Left kidney (tissue), 2 donors: ENCODE measurements around the gene SLIT3. TPM values are rescaled to one million over a fixed set of nuclear protein-coding genes. Genes with fewer than 3 reads are reported as not detected.

Source experiments
- DNase-seq: peaks from one replicate; pipeline ENCODE4 v3.0.0-alpha.2; 2013
- polyA plus RNA-seq: library from polyadenylated mRNA; unstranded; fragments of 120-200 nt; gene quantifications from one replicate; pipeline ENCODE4 v1.2.1, GENCODE V29; 2013; ENCODE audit not compliant: insufficient read length

The SLIT3 gene
- polyA plus RNA-seq, 1 donor = 51.5 TPM

DNA sequence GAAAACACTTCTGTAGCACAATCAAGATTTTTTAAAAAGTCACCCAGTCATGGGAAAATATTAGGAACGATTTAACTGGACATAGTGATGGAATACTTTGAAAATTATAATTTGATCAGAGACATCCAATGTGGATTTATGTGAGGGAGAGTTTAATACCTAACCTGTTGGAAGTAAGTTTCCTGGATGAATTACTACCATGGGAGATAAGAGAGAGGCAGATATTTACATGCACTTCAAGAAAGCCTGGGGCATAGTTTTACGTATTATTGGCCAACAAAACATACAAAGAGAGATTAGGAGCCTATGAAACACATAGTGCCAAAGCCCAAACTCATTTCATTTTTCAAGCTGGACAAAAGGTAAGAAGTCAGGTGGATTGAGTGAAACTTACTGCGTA is 336.8 kb downstream of the SLIT3 start:
- no peak for DNase-seq

DNA sequence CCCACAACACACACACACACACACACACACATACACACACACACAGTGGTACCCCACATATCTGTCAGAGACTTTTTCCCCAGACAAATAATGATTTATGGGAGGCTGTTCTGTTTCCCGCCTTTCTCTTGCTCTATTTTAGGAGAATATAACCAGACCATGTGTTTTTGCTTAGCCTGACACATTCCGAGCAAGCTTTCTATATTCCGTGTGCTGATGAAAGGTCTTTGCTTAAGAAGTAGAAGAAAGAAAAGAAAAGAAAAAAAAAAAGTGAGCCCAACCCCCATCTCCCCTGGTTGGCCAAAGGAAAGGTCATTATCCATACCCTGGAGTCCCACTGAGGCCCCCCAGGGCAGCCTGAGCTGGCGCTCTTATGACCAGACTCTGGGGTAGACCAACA is 338.6 kb downstream of the SLIT3 start:
- DNase-seq = peak; percentile 28

GRCh38 chr5:168961681-168962080 is 339.3 kb downstream of the SLIT3 start:
- DNase-seq = no peak

DNA sequence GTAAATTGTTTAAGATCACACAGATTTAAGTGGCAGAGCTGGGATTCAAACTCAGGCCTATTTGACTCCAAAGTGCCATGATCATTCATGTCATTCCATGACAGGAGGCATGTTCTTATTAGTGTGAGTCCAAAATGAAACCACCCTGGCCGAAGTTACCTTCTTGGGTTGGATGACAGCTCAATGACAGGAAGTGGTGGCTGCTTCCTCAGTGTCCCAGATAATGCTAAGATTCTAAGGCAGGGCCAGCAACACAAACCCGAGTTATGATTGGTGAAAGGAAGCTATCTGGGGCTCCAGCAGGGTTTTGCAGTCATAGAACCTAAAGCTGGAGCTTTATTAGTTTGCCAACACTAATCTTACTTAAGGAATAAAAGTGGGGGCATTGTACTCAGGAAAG is 340.4 kb downstream of the SLIT3 start:
- no peak for DNase-seq

- no peak for DNase-seq
Observed at GRCh38 chr5:168953351-168953750, 347.6 kb downstream of the SLIT3 start.

DNA sequence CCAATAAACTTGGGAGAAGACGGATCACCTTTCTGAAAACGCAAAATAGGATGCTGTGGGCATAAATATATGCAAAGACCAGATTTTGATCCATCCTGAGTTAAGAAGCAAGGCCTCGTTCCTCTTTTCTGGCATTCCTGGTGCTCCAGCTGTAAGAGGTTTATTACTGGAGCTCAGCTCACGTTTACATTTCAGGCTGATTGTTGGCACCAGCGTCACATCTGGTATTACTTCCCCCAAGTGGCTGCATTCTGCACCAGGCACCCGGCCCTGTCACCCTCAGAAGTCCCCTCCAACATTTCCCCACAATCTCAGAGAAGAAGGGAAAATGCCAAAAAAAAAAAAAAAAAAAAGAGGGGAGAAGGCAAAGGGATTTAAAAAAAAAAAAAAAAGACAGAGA is 348.7 kb downstream of the SLIT3 start:
- no peak for DNase-seq

DNA sequence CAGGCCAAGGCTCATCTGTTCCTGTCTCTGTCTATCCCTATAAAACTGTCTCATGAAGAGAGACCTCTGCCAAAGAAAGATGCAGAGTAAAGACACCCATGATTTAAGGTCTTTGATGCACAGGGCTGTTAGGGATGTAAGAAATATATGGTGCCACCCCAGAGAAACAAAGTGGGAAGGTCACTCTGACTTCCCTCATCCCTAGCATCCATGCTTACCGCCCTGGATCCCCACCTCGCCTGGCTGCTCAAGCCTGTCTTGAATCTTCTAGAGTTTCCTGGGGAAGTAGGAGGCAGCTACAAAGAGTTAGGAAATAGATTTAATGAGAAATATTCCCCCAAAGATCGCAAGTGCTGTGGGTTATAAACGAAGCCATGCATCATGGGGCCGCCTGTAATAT is 349.2 kb downstream of the SLIT3 start:
- DNase-seq = peak; percentile 51

DNA sequence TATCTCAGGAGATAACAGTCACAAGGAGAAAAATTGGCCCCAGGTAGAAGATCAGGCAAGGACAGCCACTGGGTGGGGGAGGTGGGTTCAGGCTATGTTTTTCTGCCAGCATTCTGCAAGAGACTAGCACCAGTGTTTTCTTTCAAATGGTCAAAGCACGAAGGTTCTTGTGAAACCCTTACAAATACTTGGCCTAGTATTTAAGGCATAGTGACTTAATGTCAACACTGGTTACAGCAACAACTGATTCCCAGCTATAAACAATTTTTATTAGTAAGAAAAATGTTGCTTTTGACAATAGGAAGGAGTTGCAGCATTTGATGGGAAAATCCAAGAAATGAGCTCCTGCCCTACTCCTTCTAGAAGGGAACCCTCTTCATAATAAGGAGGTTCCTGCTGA is 349.6 kb downstream of the SLIT3 start:
- no peak for DNase-seq

- no peak for DNase-seq
Observed at GRCh38 chr5:168950241-168950951, 350.5 kb downstream of the SLIT3 start.

DNA sequence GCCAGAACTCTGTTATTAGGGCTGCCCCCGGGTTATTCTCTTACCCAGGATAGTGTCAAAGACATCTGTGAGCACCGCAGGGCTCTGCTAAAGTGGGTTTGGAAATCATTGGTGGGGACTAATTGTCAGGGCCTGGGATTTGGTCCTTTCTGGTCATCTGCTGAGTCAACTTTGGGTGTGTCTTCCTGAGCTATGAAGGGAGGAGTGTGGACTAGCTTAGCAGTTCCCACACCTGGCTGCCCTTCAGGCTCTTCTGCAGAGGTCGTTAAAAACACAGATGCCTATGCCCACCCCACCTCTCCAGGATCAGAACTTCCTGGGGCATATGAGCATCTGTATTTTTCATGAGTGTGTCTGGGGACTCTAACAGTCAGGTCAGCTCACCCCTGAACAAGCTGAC is 352.2 kb downstream of the SLIT3 start:
- DNase-seq = no peak

DNA sequence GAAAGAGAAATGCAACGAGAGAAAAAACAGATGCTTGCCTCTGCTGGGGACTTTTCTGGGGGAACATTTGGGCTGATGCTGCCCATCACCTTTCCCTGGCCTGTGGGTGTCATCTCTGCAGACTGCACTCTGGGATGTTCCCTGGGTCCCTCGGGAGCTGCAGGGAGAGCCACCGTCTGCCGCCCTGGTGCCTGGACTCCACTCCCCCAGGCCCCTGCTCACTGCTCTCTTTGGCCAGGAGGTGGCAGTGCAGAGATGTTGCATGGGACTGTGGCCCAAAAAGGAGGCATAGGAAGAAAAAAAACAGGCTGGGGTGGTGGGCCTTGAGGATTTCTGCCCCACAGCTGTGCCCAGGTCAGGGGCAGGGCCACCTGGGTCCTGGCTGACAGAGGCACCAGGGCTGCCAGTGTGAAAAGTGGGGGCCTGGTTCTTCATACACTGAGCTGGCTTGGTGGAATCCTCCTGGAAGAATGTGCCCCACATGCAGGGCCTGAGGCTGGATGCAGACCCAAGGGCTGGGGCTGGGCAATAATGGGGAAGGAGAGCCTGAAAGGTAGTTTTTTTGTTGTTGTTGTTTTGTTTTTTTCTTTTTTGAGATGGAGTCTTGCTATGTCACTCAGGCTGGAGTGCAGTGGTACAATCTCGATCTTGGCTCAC is 353.6 kb downstream of the SLIT3 start:
- peak; percentile 73 for DNase-seq

GRCh38 chr5:168946363-168946762 is 354.6 kb downstream of the SLIT3 start:
- no peak for DNase-seq

DNA sequence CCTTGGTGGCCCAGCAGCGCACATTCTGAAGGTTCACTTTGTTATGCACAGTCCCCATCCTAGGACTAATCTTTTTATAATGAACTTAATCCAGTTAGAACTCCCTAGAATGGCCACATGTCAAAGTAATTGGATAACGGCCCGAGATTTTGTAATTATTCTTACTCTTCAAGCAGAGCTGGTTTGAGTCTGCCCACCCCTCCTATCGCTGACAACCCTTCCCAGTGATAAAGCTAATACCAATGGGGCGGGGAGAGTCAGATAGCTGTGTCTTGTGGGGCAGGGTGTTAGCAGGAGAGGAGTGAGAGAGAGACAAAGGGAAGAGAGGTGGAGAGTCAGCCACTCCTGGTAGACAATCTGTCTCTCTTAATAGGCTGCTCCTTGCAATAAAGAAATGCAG is 356.9 kb downstream of the SLIT3 start:
- no peak for DNase-seq

DNA sequence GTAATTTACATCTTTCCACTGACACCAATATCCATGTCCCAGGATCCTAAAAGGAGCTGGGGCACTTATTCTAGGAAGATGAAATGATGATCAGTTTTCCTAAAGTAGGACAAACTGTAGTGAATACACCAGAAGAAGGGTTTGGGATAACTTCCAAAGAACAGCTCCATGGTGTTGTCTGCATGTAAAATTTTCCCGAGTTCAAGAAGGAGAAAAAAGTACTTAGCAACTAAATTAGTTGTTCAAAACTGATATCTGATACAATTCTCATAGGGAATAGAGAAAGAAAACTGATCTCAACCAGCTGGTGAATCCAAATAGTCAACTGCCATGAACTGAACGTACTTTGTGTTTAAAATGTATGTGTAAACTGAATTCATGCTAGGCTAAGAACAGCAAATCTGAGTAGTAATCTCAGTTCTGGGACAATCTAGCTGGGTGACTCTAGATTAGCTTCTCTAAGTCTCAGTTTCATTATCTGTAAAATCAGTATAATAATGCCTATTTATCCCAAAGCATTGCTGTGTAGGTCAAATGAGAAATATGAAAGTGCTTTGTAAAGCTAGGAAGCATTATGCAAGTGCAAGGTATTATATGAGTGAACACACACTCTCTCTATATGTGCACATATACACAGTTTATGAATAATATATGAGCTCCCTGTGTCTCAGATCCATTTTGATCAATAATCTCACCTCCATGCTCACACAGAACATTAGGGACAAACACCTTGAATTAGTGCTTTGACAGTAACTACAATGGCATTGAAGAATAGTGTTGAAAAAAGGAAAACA is 357.7 kb downstream of the SLIT3 start:
- DNase-seq = no peak

DNA sequence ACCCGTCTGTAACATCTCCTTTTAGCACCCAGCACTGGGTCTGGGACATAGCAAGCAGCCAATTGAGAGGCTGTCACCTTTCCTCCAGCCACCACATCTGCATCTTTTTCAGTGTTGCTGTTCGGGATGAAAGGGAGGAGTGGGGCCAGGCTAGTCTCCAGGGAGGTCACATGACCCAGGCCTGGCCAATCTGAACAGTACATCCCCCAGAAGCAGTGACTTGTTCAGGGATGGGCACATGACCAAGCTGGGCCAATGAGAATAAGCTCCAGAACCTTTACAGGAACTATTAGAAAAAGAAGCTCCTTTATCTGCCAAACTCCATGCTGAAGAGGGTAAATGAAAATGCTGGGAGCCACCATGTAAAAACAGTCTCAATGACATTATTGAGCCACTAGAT is 359.0 kb downstream of the SLIT3 start:
- no peak for DNase-seq

DNA sequence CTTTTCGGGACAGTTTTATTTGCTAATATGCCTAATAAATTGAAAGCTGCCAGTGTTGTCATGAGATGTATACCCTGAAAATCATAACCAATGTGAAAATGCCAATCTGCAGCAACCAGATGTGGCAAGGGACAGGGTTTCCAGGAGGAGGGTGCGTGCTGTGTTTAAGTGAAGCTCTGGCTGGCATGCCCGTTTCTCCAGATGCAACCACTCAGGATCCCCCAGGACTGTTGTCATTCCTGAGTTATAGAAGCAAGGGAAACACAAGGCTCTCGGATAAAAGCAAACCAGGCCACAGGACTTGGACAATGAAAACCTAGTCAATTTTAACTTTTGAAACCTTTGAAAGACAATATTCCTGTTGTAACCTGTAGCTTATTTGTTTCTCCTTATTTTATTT is 360.2 kb downstream of the SLIT3 start:
- no peak for DNase-seq

DNA sequence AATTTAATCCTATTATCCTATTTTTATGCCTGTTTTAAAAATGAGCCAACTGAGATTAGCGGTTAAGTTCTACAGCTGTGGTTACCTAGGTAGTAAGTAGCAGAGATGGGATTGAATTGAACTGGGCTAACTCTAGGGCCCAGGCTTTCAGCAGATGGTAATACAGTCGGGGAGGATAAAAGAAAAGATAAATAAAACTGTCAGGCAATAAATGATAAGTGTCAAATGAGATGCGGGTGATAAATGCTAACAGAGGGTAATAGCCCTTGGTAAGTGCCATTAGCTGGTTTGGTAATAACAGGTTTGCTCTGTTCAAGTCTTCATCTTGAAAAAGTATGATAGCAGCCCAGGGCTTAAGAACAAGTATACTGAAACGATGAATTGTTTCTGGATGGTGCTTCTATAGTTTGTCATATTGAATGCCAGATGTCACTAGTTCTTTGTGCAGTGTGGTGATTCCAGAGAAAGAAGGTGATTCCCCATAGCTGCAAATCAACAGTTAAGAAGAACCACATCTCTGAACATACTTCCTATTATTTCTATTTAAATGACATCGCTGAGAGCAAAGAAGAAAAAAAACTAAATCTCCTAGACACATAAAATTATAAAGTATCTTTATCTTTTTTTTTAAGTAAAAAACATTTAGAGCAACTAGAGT is 360.9 kb downstream of the SLIT3 start:
- no peak for DNase-seq

DNA sequence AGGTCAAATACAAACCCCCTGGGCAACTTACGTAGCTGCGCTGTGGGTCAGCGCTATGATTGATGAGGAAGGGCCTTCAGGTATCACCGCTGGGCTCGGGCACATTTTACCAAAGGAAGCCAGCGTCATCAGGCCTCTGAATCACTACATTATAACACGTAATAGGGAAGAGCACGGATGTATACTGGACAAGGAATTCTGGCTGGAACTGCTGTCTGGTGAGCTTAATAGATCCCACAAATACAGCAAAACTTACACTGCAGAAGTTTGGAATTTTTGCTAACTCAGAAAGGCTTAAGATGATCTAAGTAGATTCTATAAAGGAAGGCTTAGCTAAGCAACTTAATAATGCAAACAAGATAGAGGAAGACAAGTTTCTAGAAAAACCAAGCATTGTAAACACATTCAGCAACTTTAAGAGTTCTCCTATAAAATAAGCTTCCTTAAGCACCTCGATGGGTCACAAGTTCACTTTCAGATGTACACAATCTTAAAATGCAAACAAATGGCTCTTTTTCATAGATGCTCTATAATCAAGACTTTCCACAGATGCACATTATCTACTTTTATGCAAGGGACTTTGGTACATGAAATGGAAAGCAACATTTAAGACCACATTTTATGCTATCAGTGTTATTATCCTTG is 361.7 kb downstream of the SLIT3 start:
- no peak for DNase-seq

GRCh38 chr5:168936511-168936910 is 364.4 kb downstream of the SLIT3 start:
- DNase-seq = no peak

DNA sequence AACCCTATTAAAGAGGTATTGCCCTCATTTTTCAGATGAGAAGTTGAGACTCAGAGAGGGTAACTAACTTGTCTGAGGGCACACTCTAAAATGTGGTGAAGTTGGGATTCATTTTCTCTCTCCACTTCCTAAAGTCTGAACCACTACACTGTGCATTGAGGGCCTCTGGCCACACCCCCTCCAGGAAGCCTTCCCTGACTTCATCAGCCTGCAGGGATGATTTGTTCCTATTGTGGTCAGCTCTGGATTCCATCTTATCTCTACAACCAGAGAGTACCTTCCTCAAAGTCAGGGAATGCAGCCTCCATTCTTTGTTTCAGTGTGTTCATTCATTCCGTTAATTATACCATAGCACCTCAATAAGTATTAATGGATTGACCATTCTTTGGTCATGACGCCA is 365.8 kb downstream of the SLIT3 start:
- no peak for DNase-seq

DNA sequence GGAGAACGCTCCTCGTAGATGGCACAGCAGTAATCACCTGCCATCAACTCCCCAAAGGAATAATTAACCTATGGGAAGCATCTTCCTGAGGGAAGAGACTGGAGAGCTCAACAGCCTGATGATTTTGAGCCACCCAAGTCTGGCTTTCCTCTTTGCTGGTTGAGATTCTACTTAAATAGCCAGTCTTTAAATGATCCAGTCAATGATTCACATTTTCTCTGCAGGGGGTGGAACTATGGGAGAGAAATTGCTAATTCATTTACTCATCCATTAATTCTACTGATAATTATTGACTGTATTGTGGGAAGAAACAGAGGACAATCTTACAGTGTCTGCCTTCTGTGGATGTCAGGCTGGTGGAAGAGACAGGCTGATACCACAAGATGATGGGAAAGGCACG is 366.8 kb downstream of the SLIT3 start:
- no peak for DNase-seq
